HUES6 (cell line): ENCODE data around the gene CTNNBL1.
"Not testable (repeated sequence)": the region's sequence is repeated elsewhere in the genome, so short reads cannot be mapped to it uniquely, and the experiment has no call there.

ENCODE experiments used
- H3K27ac ChIP-seq: 2 replicates; pipeline ENCODE4 v1.7.0; 2013; ENCODE audit warnings: low read depth, mild to moderate bottlenecking, low read length, inconsistent platforms
- H3K27me3 ChIP-seq: 2 replicates; pipeline ENCODE4 v1.6.1; 2013; ENCODE audit warnings: low read length; ENCODE audit not compliant: control insufficient read depth, insufficient read depth
- H3K36me3 ChIP-seq: 2 replicates; pipeline ENCODE4 v1.6.1; 2013; ENCODE audit warnings: low read length; ENCODE audit not compliant: control insufficient read depth, insufficient read depth
- H3K4me1 ChIP-seq: 2 replicates; pipeline ENCODE4 v1.6.1; 2013; ENCODE audit warnings: low read length; ENCODE audit not compliant: control insufficient read depth, insufficient read depth
- H3K4me3 ChIP-seq: 2 replicates; pipeline ENCODE4 v1.5.1; 2013; ENCODE audit warnings: low read depth, low read length
- H3K9ac ChIP-seq: one replicate; pipeline ENCODE4 v1.6.1; 2013; ENCODE audit warnings: mild to moderate bottlenecking, low read length
- H3K9me3 ChIP-seq: 2 replicates; pipeline ENCODE4 v1.6.1; 2013; ENCODE audit warnings: low read depth, low read length; ENCODE audit not compliant: control insufficient read depth, insufficient read depth

The CTNNBL1 gene

DNA sequence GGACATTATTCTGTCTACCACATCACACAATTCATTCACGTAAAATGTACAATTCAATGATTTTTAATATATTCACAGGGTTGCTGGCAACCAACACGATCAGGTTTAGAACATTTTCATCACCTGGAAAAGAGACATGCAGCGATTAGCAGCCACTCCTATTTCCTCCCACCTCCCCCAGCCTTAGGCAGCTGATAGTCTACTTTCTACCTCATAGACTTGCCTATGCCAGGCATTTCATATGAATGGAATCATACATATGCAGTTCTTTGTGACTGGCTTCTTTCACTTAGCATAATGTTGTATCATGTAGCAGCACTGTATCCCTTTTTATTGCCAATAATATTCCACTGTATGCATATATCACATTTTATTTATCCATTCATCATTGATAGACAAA lies 31.5 kb upstream of the CTNNBL1 start:
- Histone ChIP-seq H3K4me3 (no peak overlapping the region), H3K9ac (no peak overlapping the region), H3K27me3 (no peaks in the 10 kb centered on the region), H3K27ac (no peak overlapping the region), H3K36me3 (no peaks in the 10 kb centered on the region), H3K4me1 (peaks cover 11% of the 10 kb centered on the region; the same call in 1 of the 2 replicates), H3K9me3 (peaks cover 5% of the 10 kb centered on the region; the same call in 1 of the 2 replicates)

DNA sequence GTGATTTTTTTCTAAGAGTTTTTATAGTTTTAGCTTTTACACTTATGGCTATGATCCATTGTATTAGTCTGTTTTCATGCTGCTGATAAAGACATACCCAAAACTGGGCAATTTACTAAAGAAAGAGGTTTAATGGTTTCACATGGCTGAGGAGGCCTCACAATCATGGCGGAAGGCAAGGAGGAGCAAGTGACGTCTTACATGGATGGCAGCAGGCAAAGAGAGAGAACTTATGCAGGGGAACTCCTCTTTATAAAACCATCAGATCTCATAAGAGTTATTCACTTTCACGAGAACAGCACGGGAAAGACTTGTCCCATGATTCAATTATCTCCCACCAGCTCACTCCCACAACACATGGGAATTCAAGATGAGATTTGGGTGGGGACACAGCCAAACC lies 29.2 kb upstream of the CTNNBL1 start:
- H3K27me3 ChIP-seq, H3K9ac ChIP-seq, H3K4me3 ChIP-seq, H3K36me3 ChIP-seq, H3K27ac ChIP-seq, H3K9me3 ChIP-seq: not testable (repeated sequence)
- H3K4me1 ChIP-seq, result peaks cover 17% of the 10 kb centered on the region

DNA sequence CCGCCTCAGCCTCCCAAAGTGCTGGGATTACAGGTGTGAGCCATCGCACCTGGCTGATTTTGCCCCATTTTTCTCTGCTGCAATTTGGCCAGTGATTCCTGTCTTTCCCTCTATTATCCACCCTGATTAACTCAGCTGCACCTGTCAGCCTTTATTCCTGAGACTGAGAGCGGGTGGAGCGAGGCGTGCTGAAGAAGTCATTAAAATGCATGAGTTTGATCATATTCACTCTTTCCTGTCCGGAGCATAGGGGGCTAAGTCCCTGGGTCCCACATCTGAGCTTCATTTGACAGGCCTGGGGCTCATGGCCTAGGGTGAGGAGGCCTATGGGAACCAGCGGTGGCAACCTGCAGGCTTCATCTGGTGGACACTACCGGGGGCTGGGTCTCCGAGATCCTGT lies 25.7 kb upstream of the CTNNBL1 start:
- H3K9ac ChIP-seq, result no peak overlapping the region
- H3K36me3 ChIP-seq, result no peaks in the 10 kb centered on the region
- H3K4me1 ChIP-seq, result peaks cover 16% of the 10 kb centered on the region
- H3K4me3 ChIP-seq, result no peak overlapping the region
- H3K9me3 ChIP-seq, result peaks cover 5% of the 10 kb centered on the region; the same call in 1 of the 2 replicates
- no peak overlapping the region for H3K27ac ChIP-seq
- H3K27me3 ChIP-seq, result no peaks in the 10 kb centered on the region; the same call in 1 of the 2 replicates

DNA sequence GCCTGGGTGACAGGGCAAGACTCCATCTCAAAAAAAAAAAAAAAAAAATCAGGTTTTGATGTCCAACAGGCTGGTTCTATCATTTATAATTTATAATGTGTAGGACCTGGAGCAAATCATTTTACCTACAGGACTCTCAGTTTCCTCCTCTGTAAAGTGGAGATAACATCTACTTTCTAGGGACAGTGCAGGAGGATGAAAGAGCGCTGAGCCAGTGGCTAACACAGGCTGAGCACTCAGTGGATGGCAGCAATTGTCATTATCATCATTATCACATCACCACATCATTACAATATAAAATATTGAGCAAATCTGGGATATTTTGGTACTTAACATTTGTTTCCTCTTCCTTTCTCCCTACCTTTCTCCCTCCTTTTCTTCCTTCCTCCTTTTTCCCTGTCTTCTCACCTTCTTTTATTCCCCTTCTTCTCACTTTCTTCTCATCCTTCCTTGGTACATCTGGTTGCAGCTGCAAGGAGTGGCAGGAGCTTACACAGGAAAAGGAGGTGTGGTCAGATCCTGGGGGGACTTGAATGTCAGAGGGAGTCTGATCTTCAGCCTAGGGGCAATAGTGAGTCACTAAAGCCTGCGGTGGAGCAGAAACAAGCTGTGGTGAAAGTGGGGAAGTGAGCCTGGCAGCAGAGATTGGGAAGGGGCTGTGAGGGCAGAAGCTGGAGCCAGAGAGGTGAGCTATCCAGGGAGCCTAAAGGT lies 24.6 kb upstream of the CTNNBL1 start:
- Histone ChIP-seq H3K4me3 (no peak overlapping the region), H3K27ac (no peak overlapping the region), H3K36me3 (no peaks in the 10 kb centered on the region), H3K27me3 (no peaks in the 10 kb centered on the region; the same call in 1 of the 2 replicates), H3K9me3 (peaks cover 5% of the 10 kb centered on the region; the same call in 1 of the 2 replicates), H3K9ac (no peak overlapping the region), H3K4me1 (peaks cover 16% of the 10 kb centered on the region)

GRCh38 chr20:37669773-37670236 lies 24.0 kb upstream of the CTNNBL1 start:
- no peaks in the 10 kb centered on the region; the same call in 1 of the 2 replicates for H3K27me3 ChIP-seq
- H3K36me3 ChIP-seq, result no peaks in the 10 kb centered on the region
- no peak overlapping the region for H3K27ac ChIP-seq
- peaks cover 16% of the 10 kb centered on the region for H3K4me1 ChIP-seq
- H3K9ac ChIP-seq, result no peak overlapping the region
- no peak overlapping the region for H3K4me3 ChIP-seq
- peaks cover under 1% of the 10 kb centered on the region; the same call in 1 of the 2 replicates for H3K9me3 ChIP-seq

- peaks cover 16% of the 10 kb centered on the region for H3K4me1 ChIP-seq
- no peak overlapping the region for H3K4me3 ChIP-seq
- no peaks in the 10 kb centered on the region for H3K9me3 ChIP-seq
- H3K27ac ChIP-seq, result no peak overlapping the region
- no peaks in the 10 kb centered on the region for H3K36me3 ChIP-seq
- H3K27me3 ChIP-seq, result no peaks in the 10 kb centered on the region; the same call in 1 of the 2 replicates
- no peak overlapping the region for H3K9ac ChIP-seq
Measured at GRCh38 chr20:37670351-37670791, 23.5 kb upstream of the CTNNBL1 start.

DNA sequence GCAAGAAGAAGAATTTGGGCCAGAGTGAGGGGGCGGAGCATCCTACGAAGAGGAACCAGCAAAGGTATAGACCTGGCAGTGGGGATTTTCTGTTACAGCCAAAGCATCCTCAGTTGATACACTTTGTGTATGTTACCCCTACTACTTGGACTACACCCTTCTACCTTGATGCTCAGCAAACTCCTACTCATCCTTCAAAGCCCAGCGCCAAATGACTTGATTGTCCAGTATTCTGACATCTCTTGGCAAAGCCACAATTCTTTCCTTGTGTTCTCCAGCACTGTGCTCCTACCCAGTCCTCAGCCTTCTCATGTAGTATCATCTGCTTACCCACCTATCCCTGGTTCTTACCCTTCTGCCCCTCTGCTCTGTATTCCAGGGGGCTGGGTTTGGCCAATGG lies 21.7 kb upstream of the CTNNBL1 start:
- no peaks in the 10 kb centered on the region; the same call in 1 of the 2 replicates for H3K27me3 ChIP-seq
- H3K4me1 ChIP-seq, result peaks cover 16% of the 10 kb centered on the region
- no peaks in the 10 kb centered on the region for H3K9me3 ChIP-seq

DNA sequence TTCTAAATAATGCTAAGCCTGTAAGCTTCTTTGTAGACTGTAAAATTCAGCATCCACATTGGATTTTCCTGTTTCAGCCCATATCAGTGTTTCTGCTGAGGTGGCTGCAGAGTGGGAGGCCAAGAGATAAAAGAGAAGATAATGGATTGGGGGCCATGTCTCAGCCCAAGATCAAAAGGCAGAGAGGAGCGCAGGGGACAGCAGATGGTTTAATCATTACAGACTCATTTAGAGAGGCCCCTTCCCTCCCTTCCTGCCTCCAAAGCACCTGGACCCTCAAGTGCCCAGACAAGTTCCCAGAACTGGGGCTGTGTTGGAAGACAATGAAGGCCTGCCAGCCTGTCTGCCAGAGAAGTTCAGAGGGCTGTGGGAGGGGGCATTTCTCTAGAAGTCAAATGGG lies 20.4 kb upstream of the CTNNBL1 start:
- Histone ChIP-seq H3K9me3 (no peaks in the 10 kb centered on the region), H3K36me3 (no peaks in the 10 kb centered on the region), H3K4me3 (no peak overlapping the region), H3K4me1 (peaks cover 16% of the 10 kb centered on the region), H3K27me3 (peaks cover 4% of the 10 kb centered on the region; the same call in 1 of the 2 replicates), H3K27ac (no peak overlapping the region), H3K9ac (no peak overlapping the region)

More for the DNA sequence above, 21.7 kb upstream of the CTNNBL1 start:
- no peak overlapping the region for H3K27ac ChIP-seq
- no peak overlapping the region for H3K9ac ChIP-seq
- no peak overlapping the region for H3K4me3 ChIP-seq
- no peaks in the 10 kb centered on the region for H3K36me3 ChIP-seq

DNA sequence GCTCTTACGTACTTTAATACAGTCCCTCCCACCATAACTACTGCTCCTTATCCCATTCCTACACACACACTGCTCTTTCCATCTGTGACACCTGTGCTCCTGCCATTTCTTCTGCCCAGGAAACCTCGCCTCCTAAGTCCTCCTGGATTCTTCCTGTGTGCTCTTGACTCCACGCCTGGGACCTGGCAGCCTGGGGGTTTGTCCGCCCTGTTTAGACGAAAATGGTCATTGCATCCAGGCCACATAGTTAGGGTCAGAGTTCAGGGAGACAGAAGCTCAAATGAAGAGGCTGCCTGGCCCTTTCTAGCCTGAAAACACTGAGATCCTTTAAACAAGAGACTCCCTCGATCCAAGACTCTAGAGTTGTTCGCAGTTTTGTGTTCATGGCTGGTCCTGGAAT lies 17.4 kb upstream of the CTNNBL1 start:
- no peaks in the 10 kb centered on the region for H3K4me1 ChIP-seq
- H3K27ac ChIP-seq, result no peak overlapping the region
- no peak overlapping the region for H3K4me3 ChIP-seq
- H3K36me3 ChIP-seq, result no peaks in the 10 kb centered on the region
- 0 out of 2 replicates have a peak, but pooled peaks cover 4% of the 10 kb centered on the region for H3K27me3 ChIP-seq
- H3K9me3 ChIP-seq, result no peaks in the 10 kb centered on the region
- no peak overlapping the region for H3K9ac ChIP-seq

DNA sequence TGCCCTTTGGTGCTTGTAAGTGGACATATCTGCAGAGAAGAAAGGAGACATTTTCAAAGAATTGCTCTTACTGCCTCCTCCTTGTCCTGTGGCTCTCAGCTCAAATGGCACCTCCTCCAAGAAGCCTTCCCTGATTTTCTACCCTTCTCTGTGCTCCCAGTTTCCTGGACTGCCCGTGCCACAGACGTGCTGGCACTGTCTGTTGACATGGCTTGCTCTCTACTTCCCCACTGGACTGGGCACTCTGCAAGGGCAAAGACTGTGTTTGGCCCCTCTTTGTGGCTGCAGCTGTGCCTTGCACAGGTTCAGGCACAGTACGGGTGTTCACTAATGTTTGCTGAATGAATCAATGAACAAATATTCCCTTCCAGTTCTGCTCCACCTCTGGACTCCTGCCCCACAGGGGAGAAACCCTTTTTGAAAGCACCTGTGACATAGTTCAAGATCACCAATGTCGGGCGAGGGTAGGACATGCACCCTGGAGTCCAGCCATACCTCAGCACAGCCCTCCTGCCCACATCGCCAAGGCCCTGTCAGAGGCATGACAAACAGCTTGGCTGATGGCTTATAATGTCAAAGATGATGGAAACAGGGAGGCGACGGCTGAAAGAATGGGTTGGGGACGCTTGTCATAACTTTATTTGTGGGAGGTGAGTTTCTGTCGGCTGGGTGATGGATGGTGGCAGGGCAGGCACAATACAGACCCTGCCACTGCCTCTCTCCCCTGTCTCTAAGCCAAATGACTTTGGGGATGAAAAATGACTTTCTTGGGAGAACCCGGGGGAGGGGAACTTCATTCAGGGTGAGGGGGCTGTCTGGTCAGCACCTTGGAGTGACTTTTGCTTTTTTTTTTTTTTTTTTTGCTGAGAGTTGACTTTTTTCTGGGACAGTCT lies 15.6 kb upstream of the CTNNBL1 start:
- H3K4me3 ChIP-seq, result no peak overlapping the region
- H3K27me3 ChIP-seq, result 0 out of 2 replicates have a peak, but pooled peaks cover 4% of the 10 kb centered on the region

DNA sequence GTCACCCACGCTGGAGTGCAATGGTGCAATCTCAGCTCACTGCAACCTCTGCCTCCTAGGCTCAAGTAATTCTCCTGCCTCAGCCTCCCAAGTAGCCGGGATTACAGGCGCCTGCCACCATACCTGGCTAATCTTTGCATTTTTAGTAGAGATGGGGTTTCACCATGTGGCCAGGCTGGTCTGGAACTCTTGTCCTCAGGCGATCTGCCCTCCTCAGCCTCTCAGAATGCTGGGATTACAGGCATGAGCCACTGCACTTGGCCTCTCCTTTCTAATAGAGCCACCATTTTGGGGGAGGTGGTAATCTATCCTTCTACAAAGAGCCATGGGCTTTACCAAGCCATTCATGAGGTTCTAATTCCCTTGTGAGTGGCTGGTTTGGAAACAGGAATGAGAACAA lies 14.1 kb upstream of the CTNNBL1 start:
- H3K4me1 ChIP-seq, H3K27me3 ChIP-seq, H3K4me3 ChIP-seq, H3K36me3 ChIP-seq, H3K9ac ChIP-seq, H3K9me3 ChIP-seq, H3K27ac ChIP-seq: not testable (repeated sequence)

More for the DNA sequence above, 15.6 kb upstream of the CTNNBL1 start:
- Histone ChIP-seq H3K36me3 (no peaks in the 10 kb centered on the region), H3K4me1 (no peaks in the 10 kb centered on the region), H3K9ac (no peak overlapping the region), H3K27ac (no peak overlapping the region), H3K9me3 (no peaks in the 10 kb centered on the region)
